ENCODE results near the gene C19orf25. TPM values are rescaled to one million over a fixed set of nuclear protein-coding genes. Genes with fewer than 3 reads are reported as not detected.

The C19orf25 gene
- polyA plus RNA-seq, 1 donor from 2014 or later: 80.2 TPM

DNA sequence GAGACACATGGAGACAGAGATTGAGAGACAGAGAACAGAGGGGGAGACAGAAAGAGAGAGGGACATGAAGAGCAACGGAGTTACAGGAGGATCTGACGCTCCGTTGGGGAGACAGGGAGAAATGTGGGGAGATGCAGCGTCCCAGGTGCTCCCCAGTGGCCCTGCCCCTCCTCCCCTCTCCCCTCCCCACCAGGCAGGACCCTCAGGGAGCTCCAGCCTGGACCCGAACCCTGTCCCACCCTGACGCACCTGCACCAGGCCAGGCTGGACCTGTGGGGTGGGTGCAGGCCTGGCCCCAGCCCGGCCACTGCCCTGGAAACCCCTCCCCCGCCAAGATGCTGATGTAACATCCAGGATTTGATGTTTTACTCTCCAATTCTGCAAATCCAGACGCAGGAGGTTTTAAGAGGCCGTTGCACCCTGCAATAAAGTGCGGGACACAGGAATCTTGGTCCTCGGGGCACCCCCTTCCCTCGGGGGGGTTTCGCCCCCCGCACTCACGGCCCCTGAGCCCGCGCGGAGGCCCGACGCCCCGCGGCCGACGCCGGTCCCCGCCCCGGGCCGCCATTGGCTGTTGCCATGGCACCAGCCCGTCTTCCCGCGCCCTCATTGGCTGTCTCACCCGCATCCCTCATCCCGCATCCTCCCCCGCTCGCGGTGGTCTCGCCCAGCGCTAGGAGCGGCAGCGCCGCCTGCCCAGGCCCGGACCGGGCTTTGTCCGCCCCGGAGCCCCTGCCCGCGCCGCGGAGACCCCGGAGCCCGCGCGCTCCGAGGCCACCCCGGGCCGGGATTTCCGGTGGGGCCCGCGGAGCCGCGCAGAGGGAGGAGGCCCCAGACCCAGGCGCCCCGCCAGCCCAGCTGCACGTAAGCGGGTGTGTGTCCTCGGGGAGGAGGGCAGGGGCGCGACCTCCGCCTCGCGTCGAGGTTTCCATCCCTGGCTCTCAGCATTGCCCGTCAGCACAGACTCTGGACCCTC lies 29.3 kb downstream of the C19orf25 start, which contains the start of gene APC2:
APC2 (plus strand) TSS at position 655 of the 976 bp plus-strand sequence. CDS start 2,881 bp downstream, outside the sequence.
- Histone ChIP-seq H3K9me2 (ENCODE audit: insufficient read depth, low read length) (no peaks in the 10 kb centered on the region), H3K9me3 (ENCODE audit: low read length) (no peaks in the 10 kb centered on the region), H3K4me2 (ENCODE audit: low read length) (peak within 1 kb of the TSS; percentile 97), H3F3A (ENCODE audit: insufficient read depth, low read length, poor library complexity, severe bottlenecking) (peaks cover 4% of the 10 kb centered on the region), H2AFZ (ENCODE audit: low read depth, low read length) (peak within 1 kb of the TSS; percentile 1), H3K27ac (ENCODE audit: low read length) (peak within 1 kb of the TSS; percentile 98), H3K79me2 (replicated peaks; ENCODE audit: insufficient read depth, low read length) (peaks cover 72% of the 10 kb centered on the region), H3K4me3 (ENCODE audit: low read length) (peak within 1 kb of the TSS; percentile 77), H3K9ac (ENCODE audit: low read length) (peak within 1 kb of the TSS; percentile 99), H4K20me1 (ENCODE audit: insufficient read depth) (no peaks in the 10 kb centered on the region), H3K27me3 (ENCODE audit: insufficient read depth, low read depth, low read length) (no peaks in the 10 kb centered on the region), H3K36me3 (ENCODE audit: insufficient read depth, low read length) (peaks cover 4% of the 10 kb centered on the region)
- TF ChIP-seq, protein P1, sequence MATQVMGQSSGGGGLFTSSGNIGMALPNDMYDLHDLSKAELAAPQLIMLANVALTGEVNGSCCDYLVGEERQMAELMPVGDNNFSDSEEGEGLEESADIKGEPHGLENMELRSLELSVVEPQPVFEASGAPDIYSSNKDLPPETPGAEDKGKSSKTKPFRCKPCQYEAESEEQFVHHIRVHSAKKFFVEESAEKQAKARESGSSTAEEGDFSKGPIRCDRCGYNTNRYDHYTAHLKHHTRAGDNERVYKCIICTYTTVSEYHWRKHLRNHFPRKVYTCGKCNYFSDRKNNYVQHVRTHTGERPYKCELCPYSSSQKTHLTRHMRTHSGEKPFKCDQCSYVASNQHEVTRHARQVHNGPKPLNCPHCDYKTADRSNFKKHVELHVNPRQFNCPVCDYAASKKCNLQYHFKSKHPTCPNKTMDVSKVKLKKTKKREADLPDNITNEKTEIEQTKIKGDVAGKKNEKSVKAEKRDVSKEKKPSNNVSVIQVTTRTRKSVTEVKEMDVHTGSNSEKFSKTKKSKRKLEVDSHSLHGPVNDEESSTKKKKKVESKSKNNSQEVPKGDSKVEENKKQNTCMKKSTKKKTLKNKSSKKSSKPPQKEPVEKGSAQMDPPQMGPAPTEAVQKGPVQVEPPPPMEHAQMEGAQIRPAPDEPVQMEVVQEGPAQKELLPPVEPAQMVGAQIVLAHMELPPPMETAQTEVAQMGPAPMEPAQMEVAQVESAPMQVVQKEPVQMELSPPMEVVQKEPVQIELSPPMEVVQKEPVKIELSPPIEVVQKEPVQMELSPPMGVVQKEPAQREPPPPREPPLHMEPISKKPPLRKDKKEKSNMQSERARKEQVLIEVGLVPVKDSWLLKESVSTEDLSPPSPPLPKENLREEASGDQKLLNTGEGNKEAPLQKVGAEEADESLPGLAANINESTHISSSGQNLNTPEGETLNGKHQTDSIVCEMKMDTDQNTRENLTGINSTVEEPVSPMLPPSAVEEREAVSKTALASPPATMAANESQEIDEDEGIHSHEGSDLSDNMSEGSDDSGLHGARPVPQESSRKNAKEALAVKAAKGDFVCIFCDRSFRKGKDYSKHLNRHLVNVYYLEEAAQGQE (IDR thresholded peaks at IDR 0.05; ENCODE audit: borderline replicate concordance): peak; percentile 33
- TF ChIP-seq EZH2 (IDR thresholded peaks at IDR 0.05; ENCODE audit: borderline replicate concordance, insufficient read depth, low read length, poor library complexity, severe bottlenecking): no peak
- no peak for TF ChIP-seq TAF1 (IDR thresholded peaks at IDR 0.05; ENCODE audit: low read depth)
- TF ChIP-seq POLR2AphosphoS5 (IDR thresholded peaks at IDR 0.05): peak; percentile 92
- peak; percentile 78 for TF ChIP-seq MXI1 (conservative IDR thresholded peaks at IDR 0.05; ENCODE audit: poor library complexity, severe bottlenecking)
- peak; percentile 79 for TF ChIP-seq EP300 (conservative IDR thresholded peaks at IDR 0.05; ENCODE audit: poor library complexity, severe bottlenecking)
- no peak for TF ChIP-seq RAD21 (conservative IDR thresholded peaks at IDR 0.05)
- TF ChIP-seq, protein P2, sequence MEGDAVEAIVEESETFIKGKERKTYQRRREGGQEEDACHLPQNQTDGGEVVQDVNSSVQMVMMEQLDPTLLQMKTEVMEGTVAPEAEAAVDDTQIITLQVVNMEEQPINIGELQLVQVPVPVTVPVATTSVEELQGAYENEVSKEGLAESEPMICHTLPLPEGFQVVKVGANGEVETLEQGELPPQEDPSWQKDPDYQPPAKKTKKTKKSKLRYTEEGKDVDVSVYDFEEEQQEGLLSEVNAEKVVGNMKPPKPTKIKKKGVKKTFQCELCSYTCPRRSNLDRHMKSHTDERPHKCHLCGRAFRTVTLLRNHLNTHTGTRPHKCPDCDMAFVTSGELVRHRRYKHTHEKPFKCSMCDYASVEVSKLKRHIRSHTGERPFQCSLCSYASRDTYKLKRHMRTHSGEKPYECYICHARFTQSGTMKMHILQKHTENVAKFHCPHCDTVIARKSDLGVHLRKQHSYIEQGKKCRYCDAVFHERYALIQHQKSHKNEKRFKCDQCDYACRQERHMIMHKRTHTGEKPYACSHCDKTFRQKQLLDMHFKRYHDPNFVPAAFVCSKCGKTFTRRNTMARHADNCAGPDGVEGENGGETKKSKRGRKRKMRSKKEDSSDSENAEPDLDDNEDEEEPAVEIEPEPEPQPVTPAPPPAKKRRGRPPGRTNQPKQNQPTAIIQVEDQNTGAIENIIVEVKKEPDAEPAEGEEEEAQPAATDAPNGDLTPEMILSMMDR (IDR thresholded peaks at IDR 0.05; ENCODE audit: poor library complexity, severe bottlenecking): peak; percentile 28
- peak; percentile 50 for TF ChIP-seq SMC3 (conservative IDR thresholded peaks at IDR 0.05; ENCODE audit: poor library complexity)

DNA sequence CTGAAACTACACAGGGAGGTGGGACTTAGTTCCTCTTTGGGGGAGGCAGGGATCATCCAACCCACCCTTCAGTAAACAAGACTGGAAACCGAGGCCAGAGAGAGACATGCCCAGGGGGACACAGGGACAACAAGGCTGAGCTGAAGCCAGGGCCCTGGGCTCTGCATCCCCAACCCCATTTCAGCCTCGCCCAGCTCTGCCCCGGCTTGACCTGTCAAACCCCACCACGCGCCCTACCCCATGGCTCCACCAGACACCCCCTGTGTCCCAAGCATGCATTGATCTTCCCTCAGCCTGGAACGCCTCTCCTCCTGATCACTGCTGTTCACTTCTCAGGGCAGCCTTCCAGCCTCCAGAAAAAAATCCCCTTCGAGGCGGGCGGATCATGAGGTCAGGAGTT lies 31.1 kb downstream of the C19orf25 start:
- no peak overlapping the region for H3K4me2 ChIP-seq (ENCODE audit: low read length)
- peak overlapping the region; percentile 80 for H3K9ac ChIP-seq (ENCODE audit: low read length)
- H3K36me3 ChIP-seq (ENCODE audit: insufficient read depth, low read length): no peaks in the 10 kb centered on the region
- H2AFZ ChIP-seq (ENCODE audit: low read depth, low read length): no peak overlapping the region
- H3K27ac ChIP-seq (ENCODE audit: low read length): peak overlapping the region; percentile 86
- no peaks in the 10 kb centered on the region for H3K9me3 ChIP-seq (ENCODE audit: low read length)
- TF ChIP-seq, protein P1 (IDR thresholded peaks at IDR 0.05; ENCODE audit: borderline replicate concordance): no peak
- TF ChIP-seq POLR2AphosphoS5 (IDR thresholded peaks at IDR 0.05) (no peak), TAF1 (IDR thresholded peaks at IDR 0.05; ENCODE audit: low read depth) (no peak), MXI1 (conservative IDR thresholded peaks at IDR 0.05; ENCODE audit: poor library complexity, severe bottlenecking) (no peak)
- peaks cover 58% of the 10 kb centered on the region for H3K79me2 ChIP-seq (replicated peaks; ENCODE audit: insufficient read depth, low read length)
- no peaks in the 10 kb centered on the region for H3K27me3 ChIP-seq (ENCODE audit: insufficient read depth, low read depth, low read length)
- peak overlapping the region; percentile 77 for H3K4me3 ChIP-seq (ENCODE audit: low read length)
- H3K9me2 ChIP-seq (ENCODE audit: insufficient read depth, low read length): no peaks in the 10 kb centered on the region
- H3F3A ChIP-seq (ENCODE audit: insufficient read depth, low read length, poor library complexity, severe bottlenecking): peaks cover 4% of the 10 kb centered on the region
- H4K20me1 ChIP-seq (ENCODE audit: insufficient read depth): no peaks in the 10 kb centered on the region
